HG03469 (cell line): Measurements from ENCODE around the gene SLAIN2.

ENCODE experiments used
- ATAC-seq: cut with Tn5 transposase; IDR thresholded peaks from one replicate; pipeline ENCODE4 v1.9.1; 2021; ENCODE audit warnings: mild to moderate bottlenecking, moderate library complexity, moderate number of reproducible peaks; ENCODE audit not compliant: unreplicated experiment

SLAIN2 gene

GRCh38 chr4:48368389-48368788 lies 27.1 kb downstream of the SLAIN2 start:
- ATAC-seq = no peak

GRCh38 chr4:48369248-48369647 lies 27.9 kb downstream of the SLAIN2 start:
- ATAC-seq = no peak

- no peak for ATAC-seq
Measured at GRCh38 chr4:48369771-48370170, 28.4 kb downstream of the SLAIN2 start.

- no peak for ATAC-seq
Measured at GRCh38 chr4:48370260-48371134, 29.2 kb downstream of the SLAIN2 start.

GRCh38 chr4:48372272-48372671 lies 30.9 kb downstream of the SLAIN2 start:
- ATAC-seq = no peak

- ATAC-seq = no peak
Measured at GRCh38 chr4:48375651-48376304, 34.4 kb downstream of the SLAIN2 start.

GRCh38 chr4:48379587-48380180 lies 38.4 kb downstream of the SLAIN2 start:
- ATAC-seq = no peak

GRCh38 chr4:48380583-48381167 lies 39.3 kb downstream of the SLAIN2 start:
- ATAC-seq = no peak

- no peak for ATAC-seq
Measured at GRCh38 chr4:48388525-48389154, 47.3 kb downstream of the SLAIN2 start.

GRCh38 chr4:48396043-48396442 lies 54.7 kb downstream of the SLAIN2 start:
- ATAC-seq = no peak

- ATAC-seq = no peak
Measured at GRCh38 chr4:48400416-48400815, 59.1 kb downstream of the SLAIN2 start.

GRCh38 chr4:48403358-48403757 lies 62.0 kb downstream of the SLAIN2 start:
- no peak for ATAC-seq

- ATAC-seq = no peak
Measured at GRCh38 chr4:48403779-48404178, 62.5 kb downstream of the SLAIN2 start.

- ATAC-seq = no peak
Measured at GRCh38 chr4:48405924-48406323, 64.6 kb downstream of the SLAIN2 start.

- ATAC-seq = no peak
Measured at GRCh38 chr4:48409203-48409602, 67.9 kb downstream of the SLAIN2 start.

- no peak for ATAC-seq
Measured at GRCh38 chr4:48410812-48411211, 69.5 kb downstream of the SLAIN2 start.

- no peak for ATAC-seq
Measured at GRCh38 chr4:48420144-48420543, 78.8 kb downstream of the SLAIN2 start.

GRCh38 chr4:48421101-48421500 lies 79.8 kb downstream of the SLAIN2 start:
- ATAC-seq = no peak

- no peak for ATAC-seq
Measured at GRCh38 chr4:48428926-48429325, 87.6 kb downstream of the SLAIN2 start.

- no peak for ATAC-seq
Measured at GRCh38 chr4:48429709-48430474, 88.6 kb downstream of the SLAIN2 start.
